DND-41 (cell line): Measurements from ENCODE around the gene CCDC71L.

Experiments
- ATAC-seq: fragments of 200-7000 bp; cut with Tn5 transposase; 3 replicates; pipeline ENCODE4 v1.9.1; 2021; ENCODE audit warnings: low read depth; ENCODE audit not compliant: insufficient read depth
- DNase-seq: peaks from one replicate; pipeline ENCODE4 v3.0.0-alpha.2; 2020
- H2AFZ ChIP-seq: 2 replicates; pipeline ENCODE4 v1.6.0; 2012; ENCODE audit warnings: low read depth, low read length
- H3K27ac ChIP-seq: 2 replicates; pipeline ENCODE4 v1.5.1; 2012; ENCODE audit warnings: low read length, inconsistent platforms
- H3K27me3 ChIP-seq: fragments of 200-600 bp; sonication (generic); 2 replicates; pipeline ENCODE4 v1.6.0; 2012; ENCODE audit warnings: low read length, mild to moderate bottlenecking, inconsistent platforms; ENCODE audit not compliant: insufficient read depth, poor library complexity
- H3K36me3 ChIP-seq: 2 replicates; pipeline ENCODE4 v1.5.1; 2012; ENCODE audit warnings: low read length, inconsistent platforms; ENCODE audit not compliant: insufficient read depth
- H3K4me1 ChIP-seq: 2 replicates; pipeline ENCODE4 v1.5.1; 2012; ENCODE audit warnings: mild to moderate bottlenecking, low read length; ENCODE audit not compliant: insufficient read depth
- H3K4me2 ChIP-seq: 2 replicates; pipeline ENCODE4 v1.6.0; 2012; ENCODE audit warnings: mild to moderate bottlenecking, moderate library complexity, low read length, inconsistent platforms; ENCODE audit not compliant: insufficient read depth
- H3K4me3 ChIP-seq, 2 experiments: fragments of 200-600 bp in 1 of 2; shearing (Covaris generic) in 1 of 2; 2 replicates each; pipeline ENCODE4 v1.5.1; 2012 to 2016; ENCODE audit warnings: inconsistent platforms in 2 of 2, low read length in 2 of 2, mild to moderate bottlenecking in 2 of 2, low read depth in 1 of 2, moderate library complexity in 1 of 2
- H3K79me2 ChIP-seq: 2 replicates; pipeline ENCODE4 v1.6.0; 2012; ENCODE audit warnings: low read length, inconsistent platforms; ENCODE audit not compliant: insufficient read depth
- H3K9ac ChIP-seq: 2 replicates; pipeline ENCODE4 v1.6.0; 2012; ENCODE audit warnings: low read depth, mild to moderate bottlenecking, inconsistent platforms, low read length, moderate library complexity
- H3K9me3 ChIP-seq: 2 replicates; pipeline ENCODE4 v1.5.1; 2012; ENCODE audit warnings: low read length, moderate library complexity, mild to moderate bottlenecking, inconsistent platforms; ENCODE audit not compliant: insufficient read depth, severe bottlenecking
- H4K20me1 ChIP-seq: 2 replicates; pipeline ENCODE4 v1.6.0; 2012; ENCODE audit warnings: low read length; ENCODE audit not compliant: insufficient read depth
- EZH2 ChIP-seq: IDR thresholded peaks from 3 replicates; pipeline ENCODE4 v1.6.1; 2012; ENCODE audit warnings: borderline replicate concordance, low read depth, mild to moderate bottlenecking, moderate library complexity, low read length, inconsistent platforms; ENCODE audit not compliant: severe bottlenecking
- TF ChIP-seq, protein P1 (sequence below): IDR thresholded peaks from 2 replicates; pipeline ENCODE4 v1.5.1; 2012; ENCODE audit warnings: borderline replicate concordance, low read length, moderate library complexity, mild to moderate bottlenecking; ENCODE audit not compliant: poor library complexity, severe bottlenecking; ENCODE audit errors: extremely low read depth

Gene CCDC71L

DNA sequence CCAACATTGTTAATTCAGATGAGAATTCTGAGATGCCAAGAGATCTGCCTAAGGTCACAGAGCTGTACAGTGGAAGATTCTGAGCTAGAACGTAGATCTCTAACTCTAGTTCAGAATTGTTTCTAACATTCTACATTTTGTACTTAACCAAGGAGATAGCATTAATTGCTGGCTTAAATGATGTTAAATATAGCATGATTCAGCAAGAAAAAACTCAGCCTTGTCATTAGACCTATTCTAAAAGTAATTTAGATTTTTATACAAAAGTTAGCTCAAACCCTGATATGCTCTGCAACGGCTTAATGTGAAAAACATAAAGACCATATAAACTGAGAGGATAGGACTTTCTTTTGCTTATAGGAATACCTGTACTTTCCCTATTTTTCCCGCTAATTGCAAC is 3.4 kb upstream of the CCDC71L start:
- H3K4me2 ChIP-seq: no peak overlapping the region
- no peak overlapping the region for H3K27ac ChIP-seq
- H3K36me3 ChIP-seq: no peaks in the 10 kb centered on the region
- peaks cover 19% of the 10 kb centered on the region for H3K4me1 ChIP-seq
- ATAC-seq: no peak
- DNase-seq: no peak
- H3K27me3 ChIP-seq: peaks cover 28% of the 10 kb centered on the region
- H4K20me1 ChIP-seq: no peaks in the 10 kb centered on the region
- no peak overlapping the region for H2AFZ ChIP-seq
- H3K9ac ChIP-seq: no peak overlapping the region
- no peak for TF ChIP-seq EZH2
- TF ChIP-seq, protein P1, sequence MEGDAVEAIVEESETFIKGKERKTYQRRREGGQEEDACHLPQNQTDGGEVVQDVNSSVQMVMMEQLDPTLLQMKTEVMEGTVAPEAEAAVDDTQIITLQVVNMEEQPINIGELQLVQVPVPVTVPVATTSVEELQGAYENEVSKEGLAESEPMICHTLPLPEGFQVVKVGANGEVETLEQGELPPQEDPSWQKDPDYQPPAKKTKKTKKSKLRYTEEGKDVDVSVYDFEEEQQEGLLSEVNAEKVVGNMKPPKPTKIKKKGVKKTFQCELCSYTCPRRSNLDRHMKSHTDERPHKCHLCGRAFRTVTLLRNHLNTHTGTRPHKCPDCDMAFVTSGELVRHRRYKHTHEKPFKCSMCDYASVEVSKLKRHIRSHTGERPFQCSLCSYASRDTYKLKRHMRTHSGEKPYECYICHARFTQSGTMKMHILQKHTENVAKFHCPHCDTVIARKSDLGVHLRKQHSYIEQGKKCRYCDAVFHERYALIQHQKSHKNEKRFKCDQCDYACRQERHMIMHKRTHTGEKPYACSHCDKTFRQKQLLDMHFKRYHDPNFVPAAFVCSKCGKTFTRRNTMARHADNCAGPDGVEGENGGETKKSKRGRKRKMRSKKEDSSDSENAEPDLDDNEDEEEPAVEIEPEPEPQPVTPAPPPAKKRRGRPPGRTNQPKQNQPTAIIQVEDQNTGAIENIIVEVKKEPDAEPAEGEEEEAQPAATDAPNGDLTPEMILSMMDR: no peak
- no peak overlapping the region for H3K4me3 ChIP-seq
- no peaks in the 10 kb centered on the region for H3K79me2 ChIP-seq
- H3K9me3 ChIP-seq: no peaks in the 10 kb centered on the region

DNA sequence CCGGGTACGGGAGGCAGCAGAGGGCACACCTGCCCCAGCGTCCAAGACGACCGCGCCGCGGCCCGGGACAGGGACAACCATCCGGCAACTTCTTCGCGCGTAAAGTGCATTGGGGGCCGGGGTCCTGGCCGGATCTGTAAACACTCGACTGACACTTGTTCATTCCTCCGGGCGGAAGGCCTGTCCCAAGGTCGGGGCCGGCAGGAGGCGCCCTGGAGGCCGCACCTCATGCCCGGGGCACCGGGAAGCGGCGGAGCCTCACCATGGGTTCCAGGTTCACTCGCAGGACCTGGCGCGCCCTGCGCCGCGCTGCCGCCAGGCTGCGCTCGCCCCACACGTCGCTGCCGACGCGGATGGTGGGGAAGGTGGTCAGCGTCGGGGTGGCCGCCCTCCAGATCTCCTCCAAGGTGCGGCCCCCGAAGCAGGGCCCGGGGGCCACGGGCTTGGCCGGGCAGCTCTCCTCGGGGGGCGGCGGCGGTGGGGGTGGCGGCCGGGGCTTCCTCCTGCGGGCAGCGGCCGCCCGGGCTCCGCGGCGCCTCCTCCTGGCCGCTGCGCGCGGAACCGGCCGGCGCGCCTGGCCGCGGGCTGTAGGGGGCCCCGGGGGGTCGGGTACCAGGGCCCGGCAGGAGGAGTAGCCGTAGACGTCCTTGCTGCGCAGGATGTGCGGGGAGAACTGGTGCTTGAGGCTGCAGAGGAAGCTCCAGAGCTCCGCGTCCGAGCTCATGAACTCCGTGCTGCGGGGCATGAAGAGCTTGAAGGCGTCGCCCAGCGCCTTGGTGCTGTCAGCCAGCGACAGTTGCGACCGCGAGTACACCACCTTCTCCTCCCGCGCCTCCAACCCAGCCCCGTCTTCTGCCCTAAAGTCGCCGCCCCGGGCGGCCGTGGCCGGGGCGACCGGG is 746 bp downstream of the CCDC71L start:
- Histone ChIP-seq H3K27ac (peak overlapping the region; percentile 50; the same call in 1 of the 2 replicates), H2AFZ (peak overlapping the region; percentile 87), H3K79me2 (no peaks in the 10 kb centered on the region), H3K9ac (peak overlapping the region; percentile 69), H3K27me3 (peaks cover 24% of the 10 kb centered on the region), H4K20me1 (no peaks in the 10 kb centered on the region), H3K36me3 (no peaks in the 10 kb centered on the region), H3K9me3 (no peaks in the 10 kb centered on the region), H3K4me1 (peaks cover 30% of the 10 kb centered on the region), H3K4me2 (peak overlapping the region; percentile 96), H3K4me3 (peak overlapping the region; percentile 47 to 79; a peak in 3 of 4 replicates)
- no peak for TF ChIP-seq EZH2
- TF ChIP-seq, protein P1: peak; percentile 78
- DNase-seq (peak; percentile 75), ATAC-seq (peak; percentile 68)

DNA sequence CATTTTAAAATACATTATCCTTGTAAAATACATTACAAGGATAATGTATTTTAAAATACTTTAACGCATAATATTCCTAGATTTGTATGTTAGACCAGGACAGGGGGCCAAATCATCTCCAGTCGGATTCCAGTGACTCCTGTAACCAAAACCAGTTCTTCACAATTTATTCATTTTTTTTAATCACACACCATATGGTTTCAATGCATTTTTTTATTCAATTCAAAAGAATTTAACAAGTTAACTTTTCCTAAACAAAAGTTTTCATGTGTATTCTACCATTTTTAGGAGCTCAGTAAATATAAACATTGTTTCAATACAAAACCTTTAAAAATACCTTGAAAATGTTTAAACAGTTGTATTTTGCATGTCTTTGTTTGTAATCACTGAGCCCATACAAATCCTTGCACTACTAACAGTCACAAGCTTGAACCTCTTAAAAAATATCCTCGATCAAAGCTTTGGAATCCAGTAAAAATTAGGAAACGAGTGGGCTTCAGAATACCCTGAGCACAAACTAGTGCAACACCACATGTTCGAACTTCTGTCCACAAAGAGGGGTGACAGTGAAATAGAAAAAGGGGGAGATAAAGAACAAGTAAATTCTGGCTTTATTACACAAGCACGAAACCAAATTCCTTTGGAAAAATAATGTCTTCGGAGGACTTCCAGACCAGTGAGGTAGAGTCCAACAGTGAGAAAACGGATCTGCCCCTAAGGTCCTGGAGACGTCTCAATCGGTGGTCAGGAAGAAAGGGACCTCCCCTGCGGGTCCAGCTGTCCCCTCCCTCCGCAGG is 1.6 kb downstream of the CCDC71L start:
- no peaks in the 10 kb centered on the region for H3K9me3 ChIP-seq
- H3K4me1 ChIP-seq: peaks cover 30% of the 10 kb centered on the region
- peak overlapping the region; percentile 96 for H3K4me2 ChIP-seq
- H3K79me2 ChIP-seq: no peaks in the 10 kb centered on the region
- no peak for ATAC-seq
- H3K27me3 ChIP-seq: peaks cover 24% of the 10 kb centered on the region
- H3K4me3 ChIP-seq: peak overlapping the region; percentile 38 to 79; a peak in 3 of 4 replicates
- H3K36me3 ChIP-seq: no peaks in the 10 kb centered on the region
- H3K9ac ChIP-seq: peak overlapping the region; percentile 69
- TF ChIP-seq, protein P1: no peak
- TF ChIP-seq EZH2: peak; percentile 37
- peak overlapping the region; percentile 87 for H2AFZ ChIP-seq
- DNase-seq: no peak
- no peaks in the 10 kb centered on the region for H4K20me1 ChIP-seq
- peak overlapping the region; percentile 36; the same call in 1 of the 2 replicates for H3K27ac ChIP-seq
